ENCODE data around the gene ZNF28. TPM values are rescaled to one million over a fixed set of nuclear protein-coding genes. Genes with fewer than 3 reads are reported as not detected.
A peak's percentile ranks its signal among the peaks of the same experiment; 100 is the strongest.
"Not testable (repeated sequence)": the region's sequence is repeated elsewhere in the genome, so short reads cannot be mapped to it uniquely, and the experiment has no call there.

ZNF28 gene
- total RNA-seq, 4 donors from 2014 or later, result 9.5 to 16.9 (median 12.8) TPM

- H3K9me3 ChIP-seq, H3K27me3 ChIP-seq: not testable (repeated sequence)
- Histone ChIP-seq H3K36me3 (peaks cover 0 to 12% (median 0%) of the 10 kb centered on the region in 3 donors), H3K4me3 (peak within 1 kb of the TSS; percentile 59 to 88 (median 70)), H3K27ac (peak within 1 kb of the TSS; percentile 70 to 83 (median 76)), H3K4me1 (peaks cover 0 to 13% (median 0%) of the 10 kb centered on the region in 4 donors)
- peak; percentile 93 to 98 (median 96) for DNase-seq
- TF ChIP-seq POLR2A (IDR thresholded peaks at IDR 0.05) (peak; percentile 65 to 75), CTCF (IDR thresholded peaks at IDR 0.05) (peak in 4 of 6 experiments; percentile 30 to 38 (median 34))
Measured at GRCh38 chr19:52786464-52787354, 34.7 kb downstream of the ZNF28 start, which contains the start of gene ZNF600. Gene ZNF600, minus strand, starts transcription at chr19:52786791. Its CDS starts 7,903 bp downstream, at chr19:52778888.

- Histone ChIP-seq H3K36me3 (peaks cover 0 to 18% (median 0%) of the 10 kb centered on the region in 3 donors), H3K4me1 (peaks cover 0 to 13% (median 0%) of the 10 kb centered on the region in 4 donors), H3K9me3 (no peaks in the 10 kb centered on the region), H3K27ac (peak overlapping the region; percentile 70 to 83 (median 76)), H3K27me3 (no peaks in the 10 kb centered on the region), H3K4me3 (peak overlapping the region; percentile 59 to 88 (median 70))
- DNase-seq, result peak in 2 of 3 donors; percentile 51 to 65
- TF ChIP-seq POLR2A (IDR thresholded peaks at IDR 0.05), result no peak
- TF ChIP-seq CTCF (IDR thresholded peaks at IDR 0.05), result no peak
Measured at GRCh38 chr19:52786078-52786463, 35.4 kb downstream of the ZNF28 start.

- Histone ChIP-seq H3K9me3 (no peaks in the 10 kb centered on the region), H3K27me3 (no peaks in the 10 kb centered on the region), H3K4me3 (peak overlapping the region in 3 of 4 donors; percentile 59 to 88 (median 80)), H3K4me1 (peaks cover 0 to 13% (median 0%) of the 10 kb centered on the region in 4 donors), H3K27ac (no peak overlapping the region), H3K36me3 (peaks cover 0 to 24% (median 0%) of the 10 kb centered on the region in 3 donors)
- TF ChIP-seq CTCF (IDR thresholded peaks at IDR 0.05) (no peak), POLR2A (IDR thresholded peaks at IDR 0.05) (no peak)
- no peak for DNase-seq
Measured at GRCh38 chr19:52785506-52785905, 35.9 kb downstream of the ZNF28 start.

- Histone ChIP-seq H3K36me3 (peaks cover 0 to 47% (median 0%) of the 10 kb centered on the region in 3 donors), H3K4me1 (peaks cover 0 to 13% (median 0%) of the 10 kb centered on the region in 4 donors)
- not testable (repeated sequence) for DNase-seq, H3K4me3 ChIP-seq, H3K27ac ChIP-seq, H3K27me3 ChIP-seq, H3K9me3 ChIP-seq
Measured at GRCh38 chr19:52782864-52783263, 38.6 kb downstream of the ZNF28 start.

GRCh38 chr19:52778811-52779210, 42.6 kb downstream of the ZNF28 start:
- H3K27ac ChIP-seq, result no peak overlapping the region
- H3K4me1 ChIP-seq, result no peaks in the 10 kb centered on the region
- H3K9me3 ChIP-seq, result peaks cover 0 to 7% (median 0%) of the 10 kb centered on the region in 4 donors
- DNase-seq, result no peak
- no peak overlapping the region for H3K4me3 ChIP-seq
- H3K36me3 ChIP-seq, result peaks cover 0 to 83% (median 0%) of the 10 kb centered on the region in 3 donors
- TF ChIP-seq CTCF (IDR thresholded peaks at IDR 0.05) (no peak), POLR2A (IDR thresholded peaks at IDR 0.05) (no peak)
- H3K27me3 ChIP-seq, result no peaks in the 10 kb centered on the region

GRCh38 chr19:52756447-52756846, 65.0 kb downstream of the ZNF28 start:
- H3K36me3 ChIP-seq, H3K4me3 ChIP-seq, H3K4me1 ChIP-seq, H3K27ac ChIP-seq, DNase-seq, H3K9me3 ChIP-seq, H3K27me3 ChIP-seq: not testable (repeated sequence)

Measured in Peyer's patch (tissue), 4 donors.